Measurements from ENCODE around the gene CORO6. TPM values are rescaled to one million over a fixed set of nuclear protein-coding genes. Genes with fewer than 3 reads are reported as not detected.

The CORO6 gene
- total and polyA plus RNA-seq, 2 of the 13 experiments (the other 11 are each of a cell fraction or from before 2014, with no cell fraction given): 0.42 to 0.82 TPM

- TF ChIP-seq AHDC1 (CRISPR knock-in tag; IDR thresholded peaks at IDR 0.05; ENCODE audit: borderline replicate concordance): no peak
- peak; percentile 43 for TF ChIP-seq ERF (CRISPR knock-in tag; IDR thresholded peaks at IDR 0.05)
- TF ChIP-seq MAZ (IDR thresholded peaks at IDR 0.05; ENCODE audit: borderline replicate concordance, low read depth, low read length): peak; percentile 20; the same call in 1 of the 2 replicates
- 0 out of 2 replicates have a peak, but pooled peaks have one; percentile 7 for TF ChIP-seq MAZ (CRISPR knock-in tag; IDR thresholded peaks at IDR 0.05; ENCODE audit: low read depth)
- no peak for TF ChIP-seq SIX1 (CRISPR knock-in tag; IDR thresholded peaks at IDR 0.05; ENCODE audit: borderline replicate concordance)
- no peak for TF ChIP-seq ZNF335 (CRISPR knock-in tag; IDR thresholded peaks at IDR 0.05)
- no peak; the same call in 1 of the 2 replicates for TF ChIP-seq TGIF2 (CRISPR knock-in tag; IDR thresholded peaks at IDR 0.05)
- no peak for TF ChIP-seq HOMEZ (CRISPR knock-in tag; IDR thresholded peaks at IDR 0.05; ENCODE audit: low read depth)
- no peak for TF ChIP-seq TOE1 (CRISPR knock-in tag; IDR thresholded peaks at IDR 0.05)
- TF ChIP-seq ZNF543 (CRISPR knock-in tag; IDR thresholded peaks at IDR 0.05): 0 out of 2 replicates have a peak, but pooled peaks have one; percentile 3
- TF ChIP-seq ZNF407 (CRISPR knock-in tag; IDR thresholded peaks at IDR 0.05; ENCODE audit: not compliant biosample characterization): no peak
- no peak for TF ChIP-seq CBX5 (CRISPR knock-in tag; IDR thresholded peaks at IDR 0.05; ENCODE audit: borderline replicate concordance)
Measured at GRCh38 chr17:29591146-29591736, 31.5 kb downstream of the CORO6 start (continued).
